AG04450 (cell line): ENCODE results near the gene EXD1. TPM values are rescaled to one million over a fixed set of nuclear protein-coding genes. Genes with fewer than 3 reads are reported as not detected.
"Not testable (repeated sequence)": the region's sequence is repeated elsewhere in the genome, so short reads cannot be mapped to it uniquely, and the experiment has no call there.

Source experiments
- CTCF ChIA-PET: fragments of 300-600, 350-600 bp; formaldehyde crosslinking; extraction: SDS; loops from one replicate; lab custom pipeline; 2022; ENCODE audit warnings: antibody characterized with exemption, inconsistent platforms; lab: Charles Lee
- POLR2A ChIA-PET: fragments of 350-600 bp; formaldehyde crosslinking; extraction: SDS; loops from one replicate; lab custom pipeline; 2021; ENCODE audit warnings: antibody characterized with exemption, inconsistent platforms; lab: Yijun Ruan, JAX
- DNase-seq: peaks from one replicate; pipeline ENCODE4 v3.0.0-alpha.2; 2011; ENCODE audit warnings: low read depth, low spot score
- H3K27ac ChIP-seq: one replicate; pipeline ENCODE4 v1.5.1; 2012; ENCODE audit warnings: low read depth, low read length, control low read depth
- H3K27me3 ChIP-seq: one replicate; pipeline ENCODE4 v1.6.0; 2012; ENCODE audit warnings: low read length; ENCODE audit not compliant: control insufficient read depth, insufficient read depth
- H3K4me3 ChIP-seq: 2 replicates; pipeline ENCODE4 v1.5.1; 2011; ENCODE audit warnings: mild to moderate bottlenecking, low read depth, low read length, control low read depth
- H3K9me3 ChIP-seq: 2 replicates; pipeline ENCODE4 v1.5.1; 2012; ENCODE audit warnings: low read length; ENCODE audit not compliant: control insufficient read depth, insufficient read depth
- polyA plus RNA-seq: library from polyadenylated mRNA; depleted of rRNA; stranded (reverse); fragments of >200 nt; gene quantifications from 2 replicates; pipeline ENCODE4 v1.2.3, GENCODE V29; 2011
- TF ChIP-seq, protein P1 (sequence below): IDR thresholded peaks from 2 replicates; pipeline ENCODE4 v1.5.1; 2011; ENCODE audit warnings: low read depth, low read length, control low read depth, inconsistent platforms

Gene EXD1
- polyA plus RNA-seq, 1 experiment = not detected

GRCh38 chr15:41258750-41259471, 28.4 kb upstream of the EXD1 start:
- H3K4me3 ChIP-seq = no peak overlapping the region
- no peak overlapping the region for H3K27ac ChIP-seq
- no peaks in the 10 kb centered on the region for H3K9me3 ChIP-seq
- ChIA-PET POLR2A (interaction anchor here (0.6 kb wide), 1 partner anchor 9 kb away, joined by 3 read pairs; no protein-coding TSS in a partner anchor), CTCF (no interaction called here)
- no peak for DNase-seq
- TF ChIP-seq, protein P1, sequence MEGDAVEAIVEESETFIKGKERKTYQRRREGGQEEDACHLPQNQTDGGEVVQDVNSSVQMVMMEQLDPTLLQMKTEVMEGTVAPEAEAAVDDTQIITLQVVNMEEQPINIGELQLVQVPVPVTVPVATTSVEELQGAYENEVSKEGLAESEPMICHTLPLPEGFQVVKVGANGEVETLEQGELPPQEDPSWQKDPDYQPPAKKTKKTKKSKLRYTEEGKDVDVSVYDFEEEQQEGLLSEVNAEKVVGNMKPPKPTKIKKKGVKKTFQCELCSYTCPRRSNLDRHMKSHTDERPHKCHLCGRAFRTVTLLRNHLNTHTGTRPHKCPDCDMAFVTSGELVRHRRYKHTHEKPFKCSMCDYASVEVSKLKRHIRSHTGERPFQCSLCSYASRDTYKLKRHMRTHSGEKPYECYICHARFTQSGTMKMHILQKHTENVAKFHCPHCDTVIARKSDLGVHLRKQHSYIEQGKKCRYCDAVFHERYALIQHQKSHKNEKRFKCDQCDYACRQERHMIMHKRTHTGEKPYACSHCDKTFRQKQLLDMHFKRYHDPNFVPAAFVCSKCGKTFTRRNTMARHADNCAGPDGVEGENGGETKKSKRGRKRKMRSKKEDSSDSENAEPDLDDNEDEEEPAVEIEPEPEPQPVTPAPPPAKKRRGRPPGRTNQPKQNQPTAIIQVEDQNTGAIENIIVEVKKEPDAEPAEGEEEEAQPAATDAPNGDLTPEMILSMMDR = no peak
- no peaks in the 10 kb centered on the region for H3K27me3 ChIP-seq

DNA sequence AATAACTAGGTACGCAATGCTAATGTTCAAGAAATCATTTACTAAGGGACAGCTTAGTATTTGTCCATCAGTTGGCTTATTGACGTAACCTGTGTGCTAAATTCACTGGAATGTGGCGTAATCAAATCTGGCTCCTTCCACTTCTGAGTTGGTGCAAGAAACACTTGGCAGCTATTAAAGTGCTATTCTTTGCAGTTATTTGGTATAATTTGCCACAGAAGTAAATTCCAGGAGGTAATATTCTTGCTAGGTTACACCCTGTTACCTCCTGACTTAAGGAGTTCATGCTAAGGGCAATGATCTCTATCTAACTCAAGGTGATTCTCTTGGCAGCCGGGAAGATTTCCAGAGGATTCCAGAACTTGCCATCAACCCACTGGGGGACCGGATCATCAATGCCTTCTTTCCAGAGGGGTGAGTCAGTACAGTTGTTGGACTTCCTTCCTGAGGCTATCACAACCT, 26.1 kb upstream of the EXD1 start:
- Histone ChIP-seq H3K27ac (no peak overlapping the region), H3K27me3 (no peaks in the 10 kb centered on the region), H3K4me3 (no peak overlapping the region), H3K9me3 (no peaks in the 10 kb centered on the region)
- ChIA-PET CTCF (no interaction called here), POLR2A (interaction anchor here (0.6 kb wide), 1 partner anchor 788 kb away, joined by 3 read pairs; no protein-coding TSS in a partner anchor)
- TF ChIP-seq, protein P1 = no peak
- no peak for DNase-seq

GRCh38 chr15:41256103-41256502, 25.5 kb upstream of the EXD1 start:
- CTCF ChIA-PET = no interaction called here

DNA sequence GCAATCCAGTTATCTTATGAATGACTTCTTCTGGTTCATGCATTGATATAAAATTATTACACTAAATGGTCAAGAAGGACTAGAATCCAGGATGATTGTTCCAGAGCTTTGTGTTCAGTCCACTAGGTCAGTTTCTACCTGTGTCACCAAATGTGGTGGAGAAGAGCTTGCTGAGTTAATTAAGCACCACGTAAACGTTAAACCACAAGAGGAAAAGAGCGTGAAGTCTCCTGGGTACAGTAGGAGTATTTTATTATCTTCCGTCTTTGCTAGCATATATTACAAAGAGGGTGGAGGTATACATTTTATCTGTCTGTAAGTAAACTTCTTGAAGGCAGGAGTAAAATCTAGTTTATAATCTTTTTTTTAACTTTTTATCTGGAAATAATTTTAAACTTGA, 24.0 kb upstream of the EXD1 start:
- TF ChIP-seq, protein P1 = no peak
- ChIA-PET CTCF (no interaction called here), POLR2A (no interaction called here)

More at GRCh38 chr15:41256103-41256502, 25.5 kb upstream of the EXD1 start:
- Histone ChIP-seq H3K4me3 (no peak overlapping the region), H3K27me3 (no peaks in the 10 kb centered on the region), H3K9me3 (no peaks in the 10 kb centered on the region), H3K27ac (no peak overlapping the region)
- TF ChIP-seq, protein P1 = no peak
- POLR2A ChIA-PET = interaction anchor here (0.6 kb wide), 1 partner anchor 789 kb away, joined by 3 read pairs; no protein-coding TSS in a partner anchor
- DNase-seq = no peak

DNA sequence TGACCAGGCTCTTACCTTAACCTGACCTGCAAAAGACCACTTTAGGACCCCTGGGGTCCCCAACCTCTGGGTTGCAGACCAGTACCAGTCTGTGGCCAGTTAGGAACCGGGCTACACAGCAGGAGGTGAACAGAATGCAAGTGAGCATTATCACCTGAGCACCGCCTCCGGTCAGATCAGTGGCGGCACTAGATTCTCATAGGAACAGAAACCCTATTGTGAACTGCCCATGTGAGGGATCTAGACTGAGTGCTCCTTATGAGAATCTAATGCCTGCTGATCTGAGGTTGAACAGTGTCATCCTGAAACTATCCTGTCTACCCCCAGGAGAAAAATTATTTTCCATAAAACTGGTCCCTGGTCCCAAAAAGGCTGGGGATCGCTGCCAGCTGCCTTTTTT, 20.9 kb upstream of the EXD1 start:
- Histone ChIP-seq H3K27ac (no peak overlapping the region), H3K9me3 (no peaks in the 10 kb centered on the region), H3K4me3 (no peak overlapping the region), H3K27me3 (no peaks in the 10 kb centered on the region)
- ChIA-PET POLR2A (interaction anchor here (0.5 to 0.7 kb wide), 2 partner anchors 12 to 40 kb away, joined by 3 to 4 read pairs; no protein-coding TSS in a partner anchor), CTCF (no interaction called here)
- TF ChIP-seq, protein P1 = no peak
- no peak for DNase-seq

More for the DNA sequence above, 24.0 kb upstream of the EXD1 start:
- Histone ChIP-seq H3K27me3 (no peaks in the 10 kb centered on the region), H3K9me3 (no peaks in the 10 kb centered on the region), H3K27ac (no peak overlapping the region), H3K4me3 (no peak overlapping the region)
- no peak for DNase-seq

DNA sequence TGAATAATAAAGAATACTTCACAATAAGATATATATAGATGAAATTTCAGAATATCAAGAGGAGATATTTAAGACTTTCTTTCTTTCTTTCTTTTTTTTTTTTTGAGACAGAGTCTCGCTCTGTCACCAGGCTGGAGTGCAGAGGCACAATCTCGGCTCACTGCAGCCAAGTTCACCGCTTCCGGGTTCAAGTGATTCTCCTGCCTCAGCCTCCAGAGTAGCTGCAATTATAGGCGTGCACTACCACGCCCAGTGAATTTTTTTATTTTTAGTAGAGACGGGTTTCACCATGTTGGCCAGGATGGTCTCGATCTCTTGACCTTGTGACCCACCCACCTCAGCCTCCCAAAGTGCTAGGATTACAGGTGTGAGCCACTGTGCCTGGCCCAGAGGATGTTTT, 20.2 kb upstream of the EXD1 start:
- not testable (repeated sequence) for H3K27me3 ChIP-seq, H3K9me3 ChIP-seq, H3K27ac ChIP-seq, DNase-seq, H3K4me3 ChIP-seq
- ChIA-PET CTCF (interaction anchor here (0.6 to 1.5 kb wide), 2 partner anchors 19 to 63 kb away, joined by 3 to 4 read pairs; partner anchors contain the start of gene CHP1), POLR2A (interaction anchor here (1.4 kb wide), 1 partner anchor 20 kb away, joined by 6 read pairs; the partner anchor contains the start of genes CHP1 and EXD1)
